GM12878 (cell line): ENCODE data around the gene CSAD. TPM values are rescaled to one million over a fixed set of nuclear protein-coding genes. Genes with fewer than 3 reads are reported as not detected.

Experiments
- ATAC-seq: fragments of 200-7000 bp; cut with Tn5 transposase; 3 replicates; pipeline ENCODE4 v1.9.1; 2020; ENCODE audit warnings: mild to moderate bottlenecking, moderate library complexity
- BruUV-seq: library from RNA; stranded (reverse); fragments of 400-500 nt; replicated peaks from 2 replicates; lab custom pipeline; 2021; lab: Mats Ljungman, UMichigan
- CTCF ChIA-PET: fragments of 300-600 bp; sonication (Branson Sonifier 250); formaldehyde crosslinking; extraction: SDS; loops from one replicate; lab custom pipeline; 2021; ENCODE audit warnings: inconsistent platforms; lab: Yijun Ruan, JAX
- POLR2A ChIA-PET: fragments of 350-600 bp; formaldehyde crosslinking; extraction: SDS; loops from one replicate; lab custom pipeline; 2021; ENCODE audit warnings: inconsistent platforms; lab: Charles Lee
- RAD21 ChIA-PET: fragments of 300-600 bp; sonication (Branson Sonifier 250); formaldehyde crosslinking; loops from one replicate; lab custom pipeline; 2023; ENCODE audit warnings: antibody characterized with exemption; ENCODE audit not compliant: unreplicated experiment; lab: Charles Lee
- SMC1A ChIA-PET: fragments of 300-600 bp; sonication (Branson Sonifier 250); formaldehyde crosslinking; loops from one replicate; lab custom pipeline; 2023; ENCODE audit not compliant: unreplicated experiment, uncharacterized antibody; lab: Charles Lee
- DNase-seq: peaks from one replicate; pipeline ENCODE4 v3.0.0-alpha.2; 2011; ENCODE audit warnings: low read depth, low spot score
- FAIRE-seq: peaks from 3 replicates; lab custom pipeline; 2011; peaks lifted over from hg19 to GRCh38; lab: Jason Lieb, UNC
- H2AFZ ChIP-seq: 2 replicates; pipeline ENCODE4 v1.6.0; 2011; ENCODE audit warnings: low read depth, low read length, control low read depth; ENCODE audit not compliant: control insufficient read depth
- H3K27ac ChIP-seq: 2 replicates; pipeline ENCODE4 v1.5.1; 2011; ENCODE audit warnings: control low read depth; ENCODE audit not compliant: control insufficient read depth, insufficient read depth
- H3K27me3 ChIP-seq, 2 experiments: replicated peaks in 1 of 2; 2 replicates each; pipeline versions ENCODE4 v1.6.0 to v1.6.1; 2011; ENCODE audit warnings: low read length in 1 of 2; ENCODE audit not compliant: control insufficient read depth in 2 of 2, insufficient read depth in 2 of 2
- H3K36me3 ChIP-seq, 2 experiments: 2 replicates each; pipeline ENCODE4 v1.5.1; 2011; ENCODE audit warnings: low read length in 1 of 2; ENCODE audit not compliant: control insufficient read depth in 2 of 2, insufficient read depth in 2 of 2
- H3K4me1 ChIP-seq: 2 replicates; pipeline ENCODE4 v1.6.1; 2011; ENCODE audit warnings: mild to moderate bottlenecking, low read length, moderate library complexity, mixed read lengths; ENCODE audit not compliant: control insufficient read depth, insufficient read depth
- H3K4me2 ChIP-seq: 2 replicates; pipeline ENCODE4 v1.6.0; 2011; ENCODE audit warnings: control low read depth; ENCODE audit not compliant: control insufficient read depth, insufficient read depth
- H3K4me3 ChIP-seq: fragments of 200-600 bp; sonication (generic); 2 replicates; pipeline ENCODE4 v1.5.1; 2016
- H3K79me2 ChIP-seq: 2 replicates; pipeline ENCODE4 v1.6.0; 2011; ENCODE audit warnings: low read length; ENCODE audit not compliant: control insufficient read depth, insufficient read depth
- H3K9ac ChIP-seq: 2 replicates; pipeline ENCODE4 v1.8.0; 2011; ENCODE audit warnings: low read length, control low read depth, mixed read lengths; ENCODE audit not compliant: control insufficient read depth, insufficient read depth
- H3K9me3 ChIP-seq: replicated peaks from 3 replicates; pipeline ENCODE4 v1.5.1; 2011; ENCODE audit warnings: mild to moderate bottlenecking, low read length; ENCODE audit not compliant: control insufficient read depth, insufficient read depth
- H4K20me1 ChIP-seq: 2 replicates; pipeline ENCODE4 v1.6.0; 2011; ENCODE audit not compliant: control insufficient read depth, insufficient read depth
- ESRRA ChIP-seq: IDR thresholded peaks from 2 replicates; pipeline ENCODE4 v1.6.1; 2012; ENCODE audit warnings: mild to moderate bottlenecking, low read length, improper control_type of control experiment
- KAT2A ChIP-seq: conservative IDR thresholded peaks from 2 replicates; pipeline ENCODE4 v1.6.1; 2011; ENCODE audit warnings: low read depth, low read length; ENCODE audit not compliant: control insufficient read depth
- KDM1A ChIP-seq: fragments of 200-600 bp; sonication (generic); IDR thresholded peaks from 2 replicates; pipeline ENCODE4 v1.6.1; 2016; ENCODE audit warnings: borderline replicate concordance
- POLR2A ChIP-seq: IDR thresholded peaks from 2 replicates; pipeline ENCODE4 v1.6.1; 2011; ENCODE audit warnings: low read depth, mild to moderate bottlenecking, low read length
- POU2F2 ChIP-seq: IDR thresholded peaks from 3 replicates; pipeline ENCODE4 v1.6.1; 2011; ENCODE audit warnings: low read depth, mild to moderate bottlenecking, low read length, borderline replicate concordance
- RELA ChIP-seq: fragments of 450-650 bp; IDR thresholded peaks from 2 replicates; pipeline ENCODE4 v1.8.0; 2014; ENCODE audit warnings: borderline replicate concordance; ENCODE audit not compliant: partially characterized antibody
- WGBS: methylation state at CpG from one replicate; pipeline ENCODE4 v1.1.6; 2016; ENCODE audit warnings: low lambda C conversion rate; ENCODE audit not compliant: insufficient replicate concordance, insufficient coverage; ENCODE audit errors: missing lambda C conversion rate; 5-methylcytosine and 5-hydroxymethylcytosine counted together
- in situ Hi-C: fragments of 300-500 bp; cut with MboI; formaldehyde crosslinking; loops from 9 replicates; pipeline ENCODE4 v1.14.3; 2018; ENCODE audit warnings: mixed read lengths
- intact Hi-C: fragments of 100-400 bp; cut with micrococcal nuclease; formaldehyde crosslinking; loops from one replicate; pipeline ENCODE4 v1.14.2; 2022; ENCODE audit not compliant: unreplicated experiment
- polyA plus RNA-seq, 11 experiments: library from polyadenylated mRNA; depleted of rRNA in 4 of 11; unstranded in 6 of 11; stranded (reverse) in 5 of 11; fragments of >200 nt; fragmentation: Nextera tagmentation in 4 of 11; fragmentation: Illumina TruSeq in 1 of 11; extraction: Ambion mirVana in 4 of 11; extraction: Trizol in 1 of 11; gene quantifications; 1 replicate in 1 of 11; 2 replicates in 10 of 11; pipeline versions ENCODE4 v1.2.1 to v1.2.3, GENCODE V29; 2011 to 2016; ENCODE audit warnings: inconsistent platforms in 2 of 11, missing spikeins in 2 of 11, low read depth in 1 of 11
- total RNA-seq, 4 experiments: library from RNA; depleted of rRNA in 3 of 4; stranded (reverse); fragments of >200 nt in 3 of 4; fragmentation: Illumina TruSeq in 1 of 4; extraction: Trizol in 1 of 4; gene quantifications; 2 replicates each; pipeline versions ENCODE4 v1.2.1 to v1.2.3, GENCODE V29; 2013 to 2021
- TF ChIP-seq, protein P1 (sequence below): IDR thresholded peaks from 2 replicates; pipeline ENCODE4 v1.6.1; 2012; ENCODE audit warnings: low read length, inconsistent platforms

The CSAD gene
- total and polyA plus RNA-seq, 10 of the 15 experiments (the other 5 are each of a cell fraction or from before 2014, with no cell fraction given), result 1.1 to 20.4 (median 6.2) TPM

DNA sequence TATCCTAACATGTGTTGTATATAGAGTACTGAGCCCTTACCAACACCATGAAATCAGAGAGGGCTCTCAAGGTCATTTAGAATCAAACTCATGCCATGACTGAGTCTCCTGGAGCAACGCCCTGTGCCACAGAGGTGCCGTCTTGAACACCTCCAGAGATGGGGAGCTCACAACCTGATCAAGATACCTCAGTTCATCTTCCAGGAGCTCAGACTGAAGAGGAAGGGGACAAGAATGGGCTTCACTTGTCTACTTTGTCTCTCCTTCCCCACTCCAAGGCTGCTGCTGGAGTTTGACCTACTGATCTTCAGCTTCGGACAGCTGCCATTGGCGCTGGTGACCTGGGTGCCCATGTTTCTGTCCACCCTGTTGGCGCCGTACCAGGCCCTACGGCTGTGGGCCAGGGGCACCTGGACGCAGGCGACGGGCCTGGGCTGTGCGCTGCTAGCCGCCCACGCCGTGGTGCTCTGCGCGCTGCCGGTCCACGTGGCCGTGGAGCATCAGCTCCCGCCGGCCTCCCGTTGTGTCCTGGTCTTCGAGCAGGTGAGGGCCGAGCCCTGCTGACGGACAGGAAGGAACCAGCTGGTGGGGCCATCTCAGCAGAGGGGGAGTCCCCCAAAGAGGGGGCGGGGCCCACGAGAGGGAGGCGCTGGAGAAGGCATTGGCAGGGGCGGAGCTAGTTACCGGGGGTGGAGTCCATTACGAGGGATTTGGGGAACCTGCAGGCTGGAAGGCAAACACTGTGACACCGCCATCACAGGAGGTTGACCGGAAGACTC lies 65.4 kb downstream of the CSAD start:
- H3K27me3 ChIP-seq, result no peaks in the 10 kb centered on the region
- no peak overlapping the region for H3K9ac ChIP-seq
- H3K4me3 ChIP-seq, result no peak overlapping the region
- ATAC-seq (peak; percentile 66), DNase-seq (no peak), FAIRE-seq (no peak)
- POLR2A ChIA-PET, result interaction anchor here (0.7 to 1.0 kb wide), 2 partner anchors 137 to 207 kb away, joined by 3 to 17 read pairs; no protein-coding TSS in a partner anchor
- RAD21 ChIA-PET, result no interaction called here
- CTCF ChIA-PET, result interaction anchor here (1.5 to 1.7 kb wide), 2 partner anchors 16 to 49 kb away, joined by 4 to 9 read pairs; no protein-coding TSS in a partner anchor
- in situ Hi-C loops (no loop called here), intact Hi-C loops (no loop called here)
- no peaks in the 10 kb centered on the region for H3K4me1 ChIP-seq
- no peaks in the 10 kb centered on the region for H3K36me3 ChIP-seq
- H4K20me1 ChIP-seq, result no peaks in the 10 kb centered on the region
- TF ChIP-seq ESRRA (no peak), KAT2A (no peak), RELA (no peak), POU2F2 (no peak), POLR2A (no peak), KDM1A (no peak)
- TF ChIP-seq, protein P1, sequence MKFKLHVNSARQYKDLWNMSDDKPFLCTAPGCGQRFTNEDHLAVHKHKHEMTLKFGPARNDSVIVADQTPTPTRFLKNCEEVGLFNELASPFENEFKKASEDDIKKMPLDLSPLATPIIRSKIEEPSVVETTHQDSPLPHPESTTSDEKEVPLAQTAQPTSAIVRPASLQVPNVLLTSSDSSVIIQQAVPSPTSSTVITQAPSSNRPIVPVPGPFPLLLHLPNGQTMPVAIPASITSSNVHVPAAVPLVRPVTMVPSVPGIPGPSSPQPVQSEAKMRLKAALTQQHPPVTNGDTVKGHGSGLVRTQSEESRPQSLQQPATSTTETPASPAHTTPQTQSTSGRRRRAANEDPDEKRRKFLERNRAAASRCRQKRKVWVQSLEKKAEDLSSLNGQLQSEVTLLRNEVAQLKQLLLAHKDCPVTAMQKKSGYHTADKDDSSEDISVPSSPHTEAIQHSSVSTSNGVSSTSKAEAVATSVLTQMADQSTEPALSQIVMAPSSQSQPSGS, result no peak
- H3K9me3 ChIP-seq, result no peaks in the 10 kb centered on the region
- no peak overlapping the region for H3K27ac ChIP-seq
- BruUV-seq, result no TSS peak
- H2AFZ ChIP-seq, result no peak overlapping the region
- H3K4me2 ChIP-seq, result no peak overlapping the region
- 83% methylated on average over 33 of the region's 33 CpGs for WGBS
- H3K79me2 ChIP-seq, result no peaks in the 10 kb centered on the region
- SMC1A ChIA-PET, result no interaction called here
